C4-2B (cell line): Measurements from ENCODE around the gene TSC22D4.

ENCODE experiments used
- ZFX ChIP-seq: fragments of 450-650 bp; IDR thresholded peaks from 2 replicates; pipeline ENCODE4 v1.6.1; 2017
- TF ChIP-seq, protein P1 (sequence below): fragments of 450-650 bp; conservative IDR thresholded peaks from 2 replicates; pipeline ENCODE4 v1.5.1; 2017; ENCODE audit warnings: mild to moderate bottlenecking

- TF ChIP-seq, protein P1, sequence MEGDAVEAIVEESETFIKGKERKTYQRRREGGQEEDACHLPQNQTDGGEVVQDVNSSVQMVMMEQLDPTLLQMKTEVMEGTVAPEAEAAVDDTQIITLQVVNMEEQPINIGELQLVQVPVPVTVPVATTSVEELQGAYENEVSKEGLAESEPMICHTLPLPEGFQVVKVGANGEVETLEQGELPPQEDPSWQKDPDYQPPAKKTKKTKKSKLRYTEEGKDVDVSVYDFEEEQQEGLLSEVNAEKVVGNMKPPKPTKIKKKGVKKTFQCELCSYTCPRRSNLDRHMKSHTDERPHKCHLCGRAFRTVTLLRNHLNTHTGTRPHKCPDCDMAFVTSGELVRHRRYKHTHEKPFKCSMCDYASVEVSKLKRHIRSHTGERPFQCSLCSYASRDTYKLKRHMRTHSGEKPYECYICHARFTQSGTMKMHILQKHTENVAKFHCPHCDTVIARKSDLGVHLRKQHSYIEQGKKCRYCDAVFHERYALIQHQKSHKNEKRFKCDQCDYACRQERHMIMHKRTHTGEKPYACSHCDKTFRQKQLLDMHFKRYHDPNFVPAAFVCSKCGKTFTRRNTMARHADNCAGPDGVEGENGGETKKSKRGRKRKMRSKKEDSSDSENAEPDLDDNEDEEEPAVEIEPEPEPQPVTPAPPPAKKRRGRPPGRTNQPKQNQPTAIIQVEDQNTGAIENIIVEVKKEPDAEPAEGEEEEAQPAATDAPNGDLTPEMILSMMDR: no peak; the same call in 1 of the 2 replicates
- TF ChIP-seq ZFX: no peak
Measured at GRCh38 chr7:100483722-100484672, 5.0 kb upstream of the TSC22D4 start, which contains the start of gene NYAP1.
